Fibroblast of lung (primary cell): Measurements from ENCODE around the gene CDH4.

Experiments
- CTCF ChIP-seq, 2 donors: IDR thresholded peaks in 1 of 2; conservative IDR thresholded peaks in 1 of 2; 1 replicate in 1 of 2; 2 replicates in 1 of 2; pipeline ENCODE4 v1.5.1; 2011 to 2012; ENCODE audit warnings: low read length in 2 of 2, control low read depth in 1 of 2, inconsistent platforms in 1 of 2, low read depth in 1 of 2, mild to moderate bottlenecking in 1 of 2
- EZH2 ChIP-seq: IDR thresholded peaks from 2 replicates; pipeline ENCODE4 v1.5.1; 2012; ENCODE audit warnings: low read length, control low read depth, mild to moderate bottlenecking; ENCODE audit errors: missing control alignments

- no peak for TF ChIP-seq CTCF (conservative IDR thresholded peaks at IDR 0.05 in 1 of 2, IDR thresholded peaks at IDR 0.05 in 1 of 2; ENCODE audit: low read depth in 1 of 2, low read length in 2 of 2)
- TF ChIP-seq EZH2 = no peak
Observed at GRCh38 chr20:61682114-61682995, 430.3 kb downstream of the CDH4 start.
